Measurements from ENCODE around the gene YES1. TPM values are rescaled to one million over a fixed set of nuclear protein-coding genes. Genes with fewer than 3 reads are reported as not detected.
"Not testable (repeated sequence)": the region's sequence is repeated elsewhere in the genome, so short reads cannot be mapped to it uniquely, and the experiment has no call there.

Gene YES1
- total RNA-seq, 2 donors from 2014 or later, result 56.3 to 83.4 TPM

- no peaks in the 10 kb centered on the region for H3K4me1 ChIP-seq
- no peak for DNase-seq
- H3K9ac ChIP-seq (ENCODE audit: low read depth in 2 of 2, low read length in 2 of 2), result no peak overlapping the region
- H3K4me3 ChIP-seq, result no peak overlapping the region
- H3K27me3 ChIP-seq, result no peaks in the 10 kb centered on the region
- H3K36me3 ChIP-seq, result no peaks in the 10 kb centered on the region
- intact Hi-C loops (cut with DNase I), result no loop called here
- TF ChIP-seq CTCF (IDR thresholded peaks at IDR 0.05), result no peak
- H3K9me3 ChIP-seq, result no peaks in the 10 kb centered on the region
- H3K27ac ChIP-seq, result no peak overlapping the region
Measured at GRCh38 chr18:685438-685837, 126.6 kb downstream of the YES1 start.

GRCh38 chr18:683531-683930, 128.5 kb downstream of the YES1 start:
- Histone ChIP-seq H3K9ac (ENCODE audit: low read depth in 2 of 2, low read length in 2 of 2) (no peak overlapping the region), H3K36me3 (no peaks in the 10 kb centered on the region), H3K4me3 (no peak overlapping the region), H3K4me1 (no peaks in the 10 kb centered on the region), H3K27me3 (no peaks in the 10 kb centered on the region), H3K9me3 (no peaks in the 10 kb centered on the region), H3K27ac (no peak overlapping the region)
- DNase-seq, result no peak
- TF ChIP-seq CTCF (IDR thresholded peaks at IDR 0.05), result no peak
- intact Hi-C loops (cut with DNase I), result no loop called here

GRCh38 chr18:682833-683232, 129.2 kb downstream of the YES1 start:
- H3K4me3 ChIP-seq, result no peak overlapping the region
- H3K9ac ChIP-seq (ENCODE audit: low read depth in 2 of 2, low read length in 2 of 2), result no peak overlapping the region
- no peaks in the 10 kb centered on the region for H3K27me3 ChIP-seq
- H3K27ac ChIP-seq, result no peak overlapping the region
- no peaks in the 10 kb centered on the region for H3K36me3 ChIP-seq
- no peak for TF ChIP-seq CTCF (IDR thresholded peaks at IDR 0.05)
- intact Hi-C loops (cut with DNase I), result no loop called here
- no peaks in the 10 kb centered on the region for H3K9me3 ChIP-seq
- DNase-seq, result no peak
- no peaks in the 10 kb centered on the region for H3K4me1 ChIP-seq

- H3K36me3 ChIP-seq; H3K9me3 ChIP-seq; H3K4me1 ChIP-seq; DNase-seq; intact Hi-C loops (cut with DNase I); H3K27ac ChIP-seq; H3K4me3 ChIP-seq; H3K27me3 ChIP-seq; H3K9ac ChIP-seq (ENCODE audit: low read depth in 2 of 2, low read length in 2 of 2): not testable (repeated sequence)
Measured at GRCh38 chr18:682416-682815, 129.6 kb downstream of the YES1 start.

GRCh38 chr18:681985-682384, 130.1 kb downstream of the YES1 start:
- Histone ChIP-seq H3K36me3 (no peaks in the 10 kb centered on the region), H3K4me3 (no peak overlapping the region), H3K4me1 (no peaks in the 10 kb centered on the region), H3K9me3 (no peaks in the 10 kb centered on the region), H3K27me3 (no peaks in the 10 kb centered on the region), H3K9ac (ENCODE audit: low read depth in 2 of 2, low read length in 2 of 2) (no peak overlapping the region), H3K27ac (no peak overlapping the region)
- DNase-seq, result no peak
- intact Hi-C loops (cut with DNase I), result no loop called here
- no peak for TF ChIP-seq CTCF (IDR thresholded peaks at IDR 0.05)

GRCh38 chr18:680392-680791, 131.7 kb downstream of the YES1 start:
- no peaks in the 10 kb centered on the region for H3K36me3 ChIP-seq
- TF ChIP-seq CTCF (IDR thresholded peaks at IDR 0.05), result no peak
- no peaks in the 10 kb centered on the region for H3K4me1 ChIP-seq
- H3K4me3 ChIP-seq, result no peak overlapping the region
- no peaks in the 10 kb centered on the region for H3K9me3 ChIP-seq
- H3K27me3 ChIP-seq, result no peaks in the 10 kb centered on the region
- DNase-seq, result no peak
- no peak overlapping the region for H3K9ac ChIP-seq (ENCODE audit: low read depth in 2 of 2, low read length in 2 of 2)
- no peak overlapping the region for H3K27ac ChIP-seq
- intact Hi-C loops (cut with DNase I), result no loop called here

Data from colonic mucosa (tissue), 4 donors.